AG20443 (cell line): ENCODE measurements around the gene MIDN.
A peak's percentile ranks its signal among the peaks of the same experiment; 100 is the strongest.

Source experiments
- DNase-seq: peaks from one replicate; pipeline ENCODE4 v3.0.0; 2012; ENCODE audit warnings: low spot score, mixed read lengths

MIDN gene

GRCh38 chr19:1283207-1283916 is 35.0 kb downstream of the MIDN start:
- no peak for DNase-seq

DNA sequence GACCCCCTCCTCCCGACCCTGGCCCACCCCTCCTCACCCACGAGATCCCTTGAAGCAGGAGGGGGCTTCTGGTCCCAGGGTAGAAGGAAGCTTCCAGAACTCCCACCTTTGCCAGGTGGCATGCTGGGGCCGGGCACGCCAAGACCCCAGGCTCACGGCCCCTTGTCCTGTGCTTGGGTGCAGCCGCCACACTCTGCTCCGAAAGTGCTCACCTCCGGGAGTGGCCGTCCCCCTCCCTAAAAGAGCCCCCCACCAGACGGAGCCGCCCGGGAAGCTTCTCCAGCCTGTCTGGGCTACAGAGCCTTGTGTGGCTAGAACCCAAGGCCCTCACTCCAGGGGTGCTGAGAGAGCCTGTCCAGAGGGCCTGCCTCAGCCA is 35.5 kb downstream of the MIDN start:
- DNase-seq = no peak

- no peak for DNase-seq
Observed at GRCh38 chr19:1284293-1284978, 36.1 kb downstream of the MIDN start.

DNA sequence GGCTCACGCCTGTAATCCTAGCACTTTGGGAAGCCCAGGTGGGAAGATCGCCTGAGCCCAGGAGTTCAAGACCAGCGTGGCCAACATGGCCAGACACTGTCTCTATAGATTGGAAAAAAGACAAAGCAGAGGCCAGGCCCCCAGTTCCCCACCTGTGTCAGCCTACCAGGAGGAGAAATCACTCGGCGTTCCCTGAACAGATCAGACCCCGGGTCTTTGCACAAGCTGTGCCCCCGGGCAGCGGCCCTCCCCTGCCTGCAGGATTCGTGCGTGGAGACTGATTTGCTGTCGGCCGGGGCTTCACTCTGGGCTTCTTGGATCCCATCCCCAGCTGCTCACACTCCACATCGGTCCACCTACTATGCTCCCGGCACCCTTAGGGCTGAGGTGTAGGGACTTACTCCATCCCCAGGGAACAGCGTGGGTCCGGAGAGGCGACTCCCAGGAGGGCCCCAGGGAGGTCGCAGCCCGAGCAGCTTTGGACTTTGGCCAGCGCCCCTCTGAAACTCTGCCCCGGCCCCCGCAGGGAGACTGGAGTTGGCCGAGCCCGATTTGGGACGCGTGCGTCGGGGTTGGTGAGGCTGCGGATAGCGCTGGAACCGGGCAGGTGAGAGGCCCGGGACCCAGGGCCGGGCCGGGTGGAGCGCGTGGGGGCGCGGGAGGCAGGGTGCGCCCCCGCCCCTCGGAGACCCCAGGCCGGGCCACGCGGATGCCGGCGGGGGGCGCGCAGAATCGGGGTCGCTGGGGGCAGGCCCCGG is 36.8 kb downstream of the MIDN start:
- DNase-seq = no peak

- peak; percentile 56 for DNase-seq
Observed at GRCh38 chr19:1285737-1286360, 37.5 kb downstream of the MIDN start, which contains the start of gene EFNA2. TSS of gene EFNA2 (plus strand) at chr19:1285873. CDS start at chr19:1286169, 296 bp downstream.

GRCh38 chr19:1286487-1287353 is 38.3 kb downstream of the MIDN start:
- no peak for DNase-seq

DNA sequence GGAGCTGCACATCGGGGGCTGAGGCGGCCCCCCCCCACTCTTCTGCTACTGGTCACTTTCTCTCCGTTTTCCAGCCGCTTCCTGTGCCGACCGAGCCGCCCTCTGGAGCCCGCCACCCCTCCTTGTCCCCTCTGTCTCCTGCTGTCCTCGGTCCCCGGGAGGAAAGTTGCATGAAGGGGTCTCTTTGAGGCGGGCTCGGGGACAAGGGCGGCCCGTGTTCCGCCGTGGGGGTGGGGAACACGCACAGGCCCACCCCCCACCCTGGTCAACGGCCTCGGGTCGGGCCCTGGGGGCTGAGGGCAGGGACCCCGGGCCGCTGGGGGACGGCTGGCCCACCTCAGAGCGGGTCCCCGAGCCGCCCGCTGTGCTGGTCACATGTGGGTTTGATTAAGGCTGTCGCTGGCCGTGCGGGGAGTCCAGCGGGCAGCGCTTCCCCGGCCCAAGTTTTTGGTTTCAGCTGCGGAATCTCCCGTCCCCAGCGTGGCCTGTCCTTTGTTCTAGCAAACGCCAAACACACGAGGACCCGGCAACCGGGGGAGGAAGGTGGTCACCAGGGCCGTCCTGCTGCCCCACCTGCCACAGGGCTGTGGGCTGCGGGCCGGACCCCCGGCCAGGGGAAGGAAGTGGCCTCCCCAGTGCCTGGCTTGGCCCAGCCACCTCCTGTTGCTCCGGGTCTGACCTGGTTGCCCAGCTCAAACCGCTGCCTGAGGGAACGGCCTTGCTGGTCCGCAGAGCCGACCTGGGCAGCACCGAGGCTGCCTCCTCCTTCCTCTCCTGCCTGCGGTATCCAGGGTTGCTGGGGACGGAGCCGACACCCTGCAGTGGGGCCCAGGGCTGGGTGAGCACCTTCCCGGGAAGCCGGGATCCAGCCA is 39.2 kb downstream of the MIDN start:
- DNase-seq = peak; percentile 70

DNA sequence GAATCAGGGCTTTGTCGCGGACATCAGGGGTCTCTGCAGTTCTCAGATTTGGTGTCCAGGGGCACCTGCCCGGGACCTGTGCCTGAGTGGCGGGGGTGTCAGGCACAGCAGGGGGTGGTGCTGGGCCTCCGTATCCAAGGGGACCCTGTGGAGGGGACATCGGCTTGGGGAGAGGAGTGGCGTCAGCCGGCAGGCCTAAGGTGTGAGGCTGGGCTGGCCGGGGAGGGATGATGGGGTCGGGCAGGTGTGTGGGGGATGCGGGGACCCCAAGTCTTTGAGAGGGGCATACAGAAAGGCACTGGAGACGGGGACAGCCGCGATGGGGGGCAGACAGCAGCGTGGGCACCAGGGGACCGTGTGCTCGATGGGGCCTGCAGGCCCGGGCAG is 39.8 kb downstream of the MIDN start:
- no peak for DNase-seq

DNA sequence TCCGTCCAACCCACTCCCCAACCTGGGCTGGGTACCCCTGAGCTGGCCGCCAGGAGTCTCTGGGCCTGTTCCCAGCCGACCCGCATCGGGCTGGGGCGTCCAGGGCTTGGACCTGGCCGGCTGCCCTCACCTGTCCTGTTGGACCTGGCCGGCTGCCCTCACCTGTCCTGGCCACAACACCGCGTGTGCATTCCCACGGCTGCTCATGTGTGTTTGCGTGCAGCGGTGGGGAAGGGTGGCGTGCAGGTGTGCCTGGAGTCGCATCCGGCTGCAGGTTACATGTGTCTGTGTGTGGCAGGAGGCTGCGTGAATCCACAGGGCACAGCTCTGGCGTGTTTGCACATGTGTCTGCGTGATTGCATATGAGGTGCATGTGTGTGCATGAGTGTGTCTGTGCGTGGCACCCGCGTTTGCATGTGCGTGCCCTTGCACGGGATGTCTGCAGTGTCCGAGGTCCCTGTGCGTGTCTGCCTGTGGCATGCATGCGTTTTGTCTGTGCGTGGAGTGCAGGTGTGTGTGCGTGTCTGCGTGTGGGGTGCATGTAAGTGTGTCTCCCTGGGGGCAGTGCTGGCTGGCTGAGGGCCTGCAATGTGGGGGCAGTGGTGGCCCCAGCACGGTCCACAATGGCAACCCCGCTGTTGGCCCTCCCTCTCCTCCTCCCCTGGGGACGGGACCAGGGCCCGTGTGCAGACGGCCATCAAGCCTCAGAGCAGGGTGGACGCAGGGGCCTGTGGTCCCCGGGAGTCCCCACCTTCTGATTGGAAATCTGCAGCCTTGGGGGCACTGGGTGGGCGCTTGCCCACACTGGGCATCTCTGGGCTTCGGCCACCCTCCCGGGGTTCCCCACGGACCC is 40.7 kb downstream of the MIDN start:
- DNase-seq = no peak

GRCh38 chr19:1289686-1290025 is 41.3 kb downstream of the MIDN start:
- DNase-seq = no peak

GRCh38 chr19:1290196-1290702 is 41.9 kb downstream of the MIDN start:
- DNase-seq = no peak

- no peak for DNase-seq
Observed at GRCh38 chr19:1290703-1291651, 42.6 kb downstream of the MIDN start.

DNA sequence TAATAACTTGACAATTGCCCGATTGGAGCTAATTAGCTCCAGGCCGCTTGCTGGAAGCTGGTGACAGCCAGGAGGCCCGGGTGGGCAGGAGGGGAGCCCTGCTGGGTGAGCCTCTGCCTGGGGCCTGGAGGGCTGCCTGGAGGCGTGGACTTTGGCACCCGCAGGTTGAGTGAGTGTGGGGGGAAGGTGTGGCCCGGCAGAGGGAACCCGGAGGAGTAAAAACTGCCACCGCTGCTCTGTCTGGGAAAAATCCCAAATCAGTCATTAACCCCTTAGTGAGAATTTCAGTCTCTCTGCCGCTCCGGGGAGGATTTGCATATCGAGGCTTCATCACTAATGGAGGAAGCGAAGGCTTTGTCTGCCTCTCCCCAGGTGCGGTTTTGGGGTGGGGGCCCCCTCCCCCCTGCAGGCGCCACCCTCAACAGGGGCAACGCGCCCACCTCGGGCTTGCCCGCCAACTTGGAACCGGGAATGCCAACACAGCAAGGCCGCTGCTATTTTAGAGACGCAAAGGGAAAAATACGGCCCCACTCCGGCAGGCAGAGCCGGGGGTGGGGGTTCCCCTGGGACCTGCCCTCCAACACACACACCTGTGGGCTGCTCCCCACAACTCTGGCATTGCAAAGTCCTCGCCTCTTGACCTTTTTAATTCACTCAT is 43.5 kb downstream of the MIDN start:
- no peak for DNase-seq

GRCh38 chr19:1292419-1293151 is 44.2 kb downstream of the MIDN start:
- no peak for DNase-seq

- DNase-seq = no peak
Observed at GRCh38 chr19:1293782-1294604, 45.6 kb downstream of the MIDN start.

GRCh38 chr19:1294688-1295087 is 46.3 kb downstream of the MIDN start:
- DNase-seq = no peak
